Measurements from ENCODE around the gene MYO1B. TPM values are rescaled to one million over a fixed set of nuclear protein-coding genes. Genes with fewer than 3 reads are reported as not detected.

The MYO1B gene
- total RNA-seq, 2 experiments from 2014 or later = 11.2 to 12.1 TPM

DNA sequence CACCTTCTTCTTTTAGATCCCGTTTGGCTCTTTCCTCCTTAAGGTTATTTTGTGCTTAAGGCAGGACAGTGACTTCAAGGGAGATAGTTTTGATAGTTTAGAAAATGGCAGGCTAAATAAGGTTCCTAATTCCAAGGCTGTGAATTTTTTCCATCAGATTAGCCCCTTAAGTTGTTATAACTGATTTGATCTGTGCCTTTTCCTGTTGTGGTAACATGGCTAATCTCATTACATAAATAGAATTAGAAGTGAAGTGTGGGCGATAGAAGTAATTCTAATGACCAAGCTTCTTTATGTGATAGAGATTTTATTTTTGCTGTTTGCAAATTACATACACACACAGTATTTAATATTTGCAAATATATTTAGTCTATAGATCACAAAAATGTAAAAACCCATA, 102.0 kb downstream of the MYO1B start:
- ChIA-PET CTCF (no interaction called here), POLR2A (no interaction called here)

DNA sequence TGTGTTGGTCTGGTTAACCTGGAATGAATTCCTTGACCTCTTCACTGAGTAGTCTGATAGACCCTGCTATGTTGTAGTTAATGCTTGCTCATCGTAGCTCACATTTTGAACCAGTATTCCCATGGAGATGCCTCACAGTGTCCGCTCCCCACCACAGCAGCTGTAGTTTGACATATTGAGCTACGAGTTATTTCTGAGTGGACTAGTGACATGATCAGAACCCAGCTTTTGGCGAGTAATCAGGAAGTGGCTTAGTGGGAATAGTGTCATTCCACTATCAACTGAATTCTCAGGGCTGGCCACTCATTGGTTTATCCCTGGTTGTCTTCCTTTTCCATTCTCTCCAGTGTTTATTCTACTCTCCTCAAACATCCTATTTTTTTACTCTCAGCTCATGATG, 102.7 kb downstream of the MYO1B start:
- POLR2A ChIA-PET = no interaction called here
- CTCF ChIA-PET = no interaction called here

DNA sequence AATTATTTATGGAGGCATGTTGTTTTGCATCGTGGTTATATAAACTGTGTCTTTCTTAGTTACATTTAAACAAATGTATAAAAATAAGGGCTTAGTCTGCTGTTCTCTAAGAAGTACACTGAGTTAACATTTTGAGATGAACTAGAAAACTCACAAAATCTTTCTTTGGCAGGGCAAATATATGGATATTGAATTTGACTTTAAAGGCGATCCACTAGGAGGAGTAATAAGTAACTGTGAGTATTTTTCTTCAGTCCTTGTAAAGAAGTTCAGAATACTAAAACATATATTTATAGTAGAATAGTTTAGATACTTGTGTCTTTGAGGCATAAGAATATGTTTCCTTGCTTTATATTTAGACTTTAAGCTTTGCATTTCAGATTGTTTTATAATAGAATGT, 104.8 kb downstream of the MYO1B start:
- CTCF ChIA-PET = no interaction called here
- POLR2A ChIA-PET = no interaction called here

- CTCF ChIA-PET = no interaction called here
- POLR2A ChIA-PET = no interaction called here
Measured at GRCh38 chr2:191350826-191351225, 105.6 kb downstream of the MYO1B start.

- ChIA-PET CTCF (no interaction called here), POLR2A (no interaction called here)
Measured at GRCh38 chr2:191351298-191351697, 106.1 kb downstream of the MYO1B start.

- CTCF ChIA-PET = no interaction called here
- POLR2A ChIA-PET = no interaction called here
Measured at GRCh38 chr2:191351921-191352320, 106.7 kb downstream of the MYO1B start.

DNA sequence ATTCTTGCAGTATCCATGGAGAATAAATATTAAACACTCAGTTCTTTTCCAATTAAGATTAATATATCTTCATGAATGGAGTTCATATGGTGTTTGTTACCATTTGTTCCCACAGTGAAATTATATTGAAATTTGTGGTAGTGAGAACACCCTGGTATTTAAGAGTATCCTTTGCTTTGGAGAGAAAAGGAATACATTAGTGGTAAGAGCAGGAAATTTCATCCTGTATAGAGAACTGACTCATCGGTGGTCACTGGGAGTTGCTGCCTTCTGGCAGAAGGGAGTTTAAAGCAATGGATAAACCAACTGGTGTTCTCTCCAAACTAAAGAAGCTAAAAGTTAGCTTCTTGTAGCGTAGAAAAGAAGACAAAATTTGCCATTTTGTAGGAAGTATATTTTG, 107.3 kb downstream of the MYO1B start:
- ChIA-PET POLR2A (no interaction called here), CTCF (no interaction called here)

GRCh38 chr2:191355170-191355758, 110.1 kb downstream of the MYO1B start:
- ChIA-PET POLR2A (no interaction called here), CTCF (no interaction called here)

GRCh38 chr2:191357678-191358077, 112.5 kb downstream of the MYO1B start:
- ChIA-PET POLR2A (no interaction called here), CTCF (no interaction called here)

DNA sequence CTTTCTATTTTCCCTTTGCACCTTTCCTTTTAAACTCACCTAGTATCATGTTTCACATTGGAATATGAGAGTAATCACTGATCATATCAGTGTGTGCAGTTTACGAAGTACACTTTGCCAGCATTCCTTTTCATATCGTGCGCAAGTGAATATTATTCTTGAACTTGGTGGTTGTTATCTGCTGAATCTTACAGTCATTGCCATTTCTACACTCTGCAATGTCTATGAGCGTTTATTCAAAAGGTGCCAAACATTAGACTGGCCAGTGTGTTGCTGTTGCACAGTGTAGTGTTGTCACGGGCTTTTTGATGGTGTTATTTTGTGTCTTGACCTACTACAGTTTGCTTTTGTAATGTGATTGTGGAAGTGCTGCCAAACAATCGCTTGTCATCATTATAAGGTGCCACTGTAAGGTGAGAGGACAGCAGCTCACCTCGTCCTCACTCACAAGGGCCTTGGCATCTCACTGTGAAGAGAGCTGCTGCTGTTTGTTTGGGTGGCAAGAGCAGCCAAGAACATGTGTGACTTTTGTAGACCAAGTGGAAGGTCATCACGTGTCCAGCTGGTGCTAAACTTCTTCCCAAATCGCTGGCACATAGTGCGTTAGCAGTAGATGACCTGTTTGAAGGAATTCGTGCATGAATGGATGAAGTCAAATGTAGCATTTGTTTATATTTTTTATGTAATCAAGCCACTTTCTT, 113.3 kb downstream of the MYO1B start:
- ChIA-PET POLR2A (no interaction called here), CTCF (no interaction called here)

GRCh38 chr2:191359133-191359532, 113.9 kb downstream of the MYO1B start:
- ChIA-PET POLR2A (no interaction called here), CTCF (no interaction called here)

GRCh38 chr2:191360918-191361317, 115.7 kb downstream of the MYO1B start:
- CTCF ChIA-PET = no interaction called here
- POLR2A ChIA-PET = no interaction called here

- ChIA-PET POLR2A (no interaction called here), CTCF (no interaction called here)
Measured at GRCh38 chr2:191362841-191363240, 117.6 kb downstream of the MYO1B start.

DNA sequence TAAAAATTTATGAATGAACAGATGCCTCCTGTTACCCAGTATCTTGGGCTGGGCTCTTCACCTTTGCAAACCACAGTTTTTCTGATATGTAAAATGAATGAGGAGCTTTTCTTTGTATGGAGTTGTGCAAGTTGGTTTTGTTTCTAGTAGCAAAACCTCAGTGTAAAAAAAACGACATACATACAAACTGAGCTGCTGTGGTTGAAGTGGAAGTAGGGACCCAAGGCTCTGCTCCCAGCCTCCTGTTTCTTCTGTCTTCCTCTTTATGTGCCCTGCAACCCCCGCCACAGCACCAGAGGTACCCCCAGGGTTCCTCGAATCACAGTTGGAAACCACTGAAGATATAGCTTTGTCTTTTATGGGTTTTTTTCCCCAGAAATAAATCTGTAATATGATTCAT, 118.1 kb downstream of the MYO1B start:
- ChIA-PET POLR2A (no interaction called here), CTCF (no interaction called here)

DNA sequence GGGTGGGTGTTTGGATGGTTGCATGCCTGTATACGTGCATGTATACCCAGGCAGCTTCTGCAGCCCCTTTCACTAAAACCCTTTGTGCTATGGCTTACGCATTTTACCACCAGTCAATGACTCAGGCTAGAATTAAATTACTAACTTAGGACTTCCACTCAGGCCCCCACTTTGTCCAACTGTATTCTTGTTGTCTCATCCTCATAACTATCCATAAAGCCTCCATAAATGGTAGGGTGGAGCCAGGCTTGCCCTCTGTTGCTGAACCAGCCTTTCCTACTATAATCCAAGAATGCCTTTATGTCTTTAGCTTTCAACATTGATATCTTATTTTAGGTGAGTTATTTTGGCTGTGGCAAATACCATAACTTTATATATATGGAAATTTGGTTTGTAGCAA, 119.9 kb downstream of the MYO1B start:
- ChIA-PET CTCF (no interaction called here), POLR2A (no interaction called here)

DNA sequence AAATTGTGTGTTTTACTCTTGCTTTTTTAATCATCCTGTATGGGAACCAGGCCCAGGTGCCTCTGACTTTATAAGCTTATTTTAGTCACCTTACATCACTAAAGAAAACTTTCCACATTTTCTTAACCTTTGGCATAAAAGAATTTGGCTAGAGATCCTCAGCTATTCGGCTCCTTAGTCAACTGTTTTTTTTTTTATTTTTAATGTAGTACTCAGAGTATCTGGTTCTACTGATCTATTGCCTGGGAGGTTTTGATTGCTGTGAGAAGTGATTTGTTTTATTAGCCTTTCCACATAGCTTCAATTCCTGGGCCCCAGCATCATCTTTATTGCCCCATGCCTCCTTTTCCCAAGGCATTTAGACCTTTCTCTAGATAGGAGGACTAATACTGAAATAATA, 121.0 kb downstream of the MYO1B start:
- POLR2A ChIA-PET = no interaction called here
- CTCF ChIA-PET = no interaction called here

- CTCF ChIA-PET = no interaction called here
- POLR2A ChIA-PET = no interaction called here
Measured at GRCh38 chr2:191369034-191369433, 123.8 kb downstream of the MYO1B start.

DNA sequence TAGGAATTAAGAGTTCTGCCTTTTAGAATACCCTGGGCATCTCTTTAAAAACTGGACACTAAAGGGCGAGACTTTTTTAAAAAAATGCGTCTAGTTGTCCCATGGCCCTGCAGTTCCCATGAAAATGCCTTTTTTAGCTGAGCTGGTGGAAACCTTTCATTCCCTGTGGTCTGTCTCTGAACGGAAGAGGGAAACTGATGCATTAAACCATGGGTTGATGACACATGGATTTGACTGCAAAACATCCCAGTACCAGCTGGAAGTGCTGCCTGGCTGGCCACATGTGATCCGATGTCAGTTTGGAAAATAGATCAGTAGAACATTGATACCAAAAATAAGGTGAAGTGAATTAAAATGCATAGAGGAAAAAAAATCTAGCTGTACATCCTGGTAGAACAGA, 129.2 kb downstream of the MYO1B start:
- ChIA-PET POLR2A (no interaction called here), CTCF (no interaction called here)

DNA sequence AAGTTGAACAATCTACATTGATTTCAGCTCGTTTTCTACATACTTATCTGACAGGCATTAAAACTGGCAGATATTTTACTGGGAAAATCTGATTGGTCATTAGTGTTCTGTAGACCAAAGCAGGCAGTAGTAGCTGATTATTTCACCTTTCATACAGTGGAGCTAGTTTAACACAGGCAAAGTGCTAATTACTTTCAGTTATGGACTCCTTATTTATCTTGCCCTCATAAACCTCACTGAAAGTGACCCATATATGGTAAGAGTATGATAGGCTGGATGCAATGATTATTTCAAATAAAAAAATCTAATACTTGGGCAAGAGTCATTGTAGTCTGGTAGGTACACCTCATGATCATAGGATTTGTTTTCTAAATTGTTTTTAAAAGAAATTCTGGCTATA, 129.7 kb downstream of the MYO1B start:
- ChIA-PET POLR2A (no interaction called here), CTCF (no interaction called here)

DNA sequence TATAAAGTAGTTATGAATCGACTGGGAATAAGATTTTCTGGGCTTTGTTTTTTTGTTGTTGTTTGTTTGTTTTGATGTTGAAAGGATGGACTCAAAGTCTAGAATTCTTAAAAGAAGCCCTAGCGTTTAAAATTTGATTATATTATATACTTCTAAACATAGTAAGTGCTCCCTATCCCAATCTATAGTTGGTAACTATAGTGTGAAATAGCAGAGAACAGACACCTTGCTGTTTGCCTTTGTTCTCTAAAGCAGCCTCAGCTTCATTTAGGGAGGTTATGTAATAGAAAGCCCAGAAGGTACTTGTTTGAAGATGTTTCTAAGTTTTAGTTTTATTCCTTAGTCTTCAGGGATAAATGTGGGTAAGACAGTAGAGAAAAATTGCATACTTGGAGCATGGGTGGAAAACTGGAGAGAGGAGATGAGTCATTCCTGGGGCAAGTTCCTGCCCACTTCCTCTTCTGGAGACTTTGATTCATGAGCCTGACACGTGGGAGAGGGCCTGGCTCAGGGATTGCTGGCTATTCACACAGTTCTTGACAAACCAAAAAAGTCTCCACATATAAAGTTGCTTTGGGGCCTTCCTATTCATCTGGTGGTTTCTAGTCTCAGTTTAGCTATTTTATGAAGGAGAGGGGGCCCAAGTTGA, 131.9 kb downstream of the MYO1B start:
- POLR2A ChIA-PET = no interaction called here
- CTCF ChIA-PET = no interaction called here

GRCh38 chr2:191379375-191379774, 134.2 kb downstream of the MYO1B start:
- POLR2A ChIA-PET = no interaction called here

GRCh38 chr2:191382801-191383200, 137.6 kb downstream of the MYO1B start:
- POLR2A ChIA-PET = no interaction called here
- CTCF ChIA-PET = no interaction called here

More at GRCh38 chr2:191379375-191379774, 134.2 kb downstream of the MYO1B start:
- CTCF ChIA-PET = no interaction called here
